HUDEP-2 (cell line): ENCODE results near the gene ITPR1.

Experiments used
- DNase-seq, 76 experiments: peaks; one replicate each; lab custom pipeline; 2025; ENCODE audit not compliant: unreplicated experiment in 76 of 76; lab: John Stamatoyannopoulos, UW

The ITPR1 gene

DNA sequence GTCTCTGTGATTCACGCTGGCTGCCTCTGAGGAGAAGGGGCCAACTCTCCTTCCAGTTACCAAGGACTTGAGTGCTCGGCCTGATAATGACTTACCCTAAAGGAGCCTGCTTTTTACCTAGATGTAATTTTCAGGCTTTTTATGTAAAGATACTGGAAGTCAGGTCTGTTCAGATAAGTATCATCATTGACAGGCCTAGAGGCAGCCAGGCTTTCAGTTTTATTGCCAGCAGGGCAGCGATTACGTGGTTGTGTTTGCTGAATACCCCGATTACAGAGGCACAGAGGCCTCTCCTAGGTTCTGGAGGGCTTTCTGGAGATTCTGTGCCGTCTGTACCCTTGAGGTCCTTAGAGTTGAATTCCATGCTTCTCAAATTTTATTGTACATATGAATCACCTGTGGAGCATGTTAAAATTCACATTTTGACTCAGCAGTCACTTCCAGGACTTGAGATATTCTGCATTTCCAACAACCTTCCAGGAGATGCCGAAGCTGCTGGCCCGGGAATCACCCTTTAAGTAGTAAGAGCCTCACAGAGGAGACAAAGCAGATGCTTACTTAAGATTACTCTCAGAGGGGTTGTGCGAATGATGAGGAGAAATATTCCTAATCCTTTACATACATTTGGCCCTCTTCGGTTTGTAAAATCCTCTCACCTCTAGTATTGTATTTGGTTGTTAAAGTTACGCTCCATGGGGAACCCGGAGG is 326.0 kb downstream of the ITPR1 start:
- DNase-seq: no peak

DNA sequence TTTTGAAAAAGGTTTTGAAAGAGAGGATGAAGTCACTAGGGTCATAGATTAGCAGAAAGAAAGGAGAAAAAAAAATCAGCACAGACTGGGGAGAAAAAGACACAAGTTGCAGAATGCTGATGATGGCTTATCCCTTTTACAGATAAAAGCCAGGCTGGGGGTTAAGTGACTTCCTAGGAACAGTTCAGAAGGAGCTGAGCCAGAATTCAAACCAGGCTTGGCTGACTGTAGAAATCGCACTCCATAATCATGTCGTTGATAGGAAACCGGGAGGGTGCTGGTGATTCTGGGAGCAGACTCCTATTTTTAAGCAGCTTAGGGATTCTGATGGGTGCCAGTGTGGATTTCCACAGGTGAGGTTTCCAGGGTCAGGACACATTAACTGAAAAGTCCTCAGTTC is 326.6 kb downstream of the ITPR1 start:
- no peak for DNase-seq

DNA sequence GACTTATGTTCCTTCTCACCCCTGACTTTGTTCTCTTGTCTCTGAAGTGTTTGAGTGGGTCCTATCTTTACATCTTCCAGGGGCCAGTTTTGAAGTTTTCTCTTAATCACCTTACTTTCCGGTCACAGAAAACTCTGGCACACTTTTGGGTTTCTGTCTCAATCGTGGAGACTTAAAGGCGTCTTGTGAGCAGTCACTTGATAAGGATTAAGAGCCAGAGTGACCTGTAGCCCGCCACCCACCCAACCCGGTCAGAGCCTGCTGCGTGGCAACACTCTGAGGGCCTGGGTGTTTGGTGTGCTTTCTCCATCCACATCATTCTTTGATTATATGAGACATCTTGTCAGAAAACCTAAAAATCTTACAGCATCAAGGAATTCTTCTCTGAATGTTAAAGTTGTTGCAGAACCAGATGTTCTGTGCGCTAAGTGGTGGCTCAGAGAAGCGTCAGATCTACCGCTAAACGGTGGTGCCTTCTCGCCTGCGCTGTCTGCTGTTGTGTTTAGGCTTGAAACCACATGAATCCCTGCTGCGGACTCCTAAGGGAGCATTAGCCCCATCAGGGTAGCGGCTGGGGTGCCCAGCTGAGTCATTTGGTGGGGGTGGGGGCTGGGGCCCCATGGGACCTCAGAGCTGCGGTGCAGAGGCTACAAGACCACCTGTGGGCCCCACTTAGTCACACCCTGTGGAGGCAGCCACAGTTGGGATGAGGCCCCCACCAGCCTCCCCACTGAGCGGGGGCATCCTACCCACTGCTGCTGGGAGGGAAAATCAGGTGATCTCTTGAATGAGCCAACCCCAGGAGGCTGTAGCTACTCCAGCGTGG is 327.4 kb downstream of the ITPR1 start:
- DNase-seq: no peak

- DNase-seq: peak in 1 of 76 experiments; percentile 8
Observed at GRCh38 chr3:4821338-4821737, 328.2 kb downstream of the ITPR1 start.

DNA sequence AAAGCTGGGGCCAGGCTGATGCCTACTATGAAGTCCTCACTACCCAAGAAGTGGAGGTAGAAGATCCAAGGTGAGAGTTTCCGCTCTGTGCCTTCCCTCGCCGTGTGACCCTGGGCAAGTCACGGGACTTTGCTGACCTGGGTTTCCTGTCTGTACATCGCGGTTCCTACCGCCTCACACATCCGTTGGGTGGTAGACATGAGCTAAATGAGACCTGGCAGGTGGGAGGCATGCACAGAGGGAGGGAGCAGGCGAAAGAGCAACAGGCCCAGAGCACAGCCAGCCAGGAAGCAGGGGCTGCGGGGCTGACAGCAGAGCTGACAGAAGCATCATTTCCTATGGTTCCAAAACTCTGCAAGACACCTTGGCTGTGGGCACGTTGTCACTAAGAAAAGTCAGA is 328.8 kb downstream of the ITPR1 start:
- no peak for DNase-seq

DNA sequence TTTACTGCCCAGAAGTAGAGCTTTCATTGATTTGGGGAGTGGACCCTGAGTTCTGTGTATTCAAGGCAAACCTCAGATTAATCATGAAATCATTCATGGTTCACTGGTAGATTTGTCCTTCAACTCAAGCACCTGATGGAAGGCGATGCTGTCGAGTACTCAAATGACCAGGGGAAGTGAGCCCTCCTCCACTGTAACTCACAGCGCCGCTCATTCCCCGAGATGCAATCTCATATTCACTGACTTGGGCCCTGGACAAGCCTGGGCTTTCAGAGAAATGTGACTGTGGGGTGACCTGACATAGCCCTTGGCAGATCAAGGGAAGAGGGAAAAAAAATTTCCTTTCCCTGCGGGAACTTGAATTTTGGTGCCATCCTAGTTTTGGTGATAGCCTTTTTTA is 329.4 kb downstream of the ITPR1 start:
- DNase-seq: no peak

DNA sequence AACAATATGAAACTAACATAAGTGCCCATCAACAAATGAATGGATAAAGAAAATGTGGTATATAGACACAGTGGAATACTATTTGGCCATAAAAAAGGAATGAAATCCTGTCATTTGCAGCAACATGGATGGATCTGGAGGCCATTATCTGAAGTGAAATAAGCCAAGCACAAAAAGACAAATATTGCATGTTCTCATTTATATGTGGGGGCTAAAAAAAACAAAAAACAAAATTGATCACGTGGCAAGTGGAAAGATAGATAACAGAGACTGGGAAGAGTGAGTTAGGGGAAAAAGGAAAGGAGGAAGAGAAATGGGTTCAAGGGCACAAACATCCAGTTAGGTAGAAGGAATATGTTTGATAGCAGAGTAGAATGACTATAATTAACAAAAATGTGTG is 330.2 kb downstream of the ITPR1 start:
- no peak for DNase-seq

DNA sequence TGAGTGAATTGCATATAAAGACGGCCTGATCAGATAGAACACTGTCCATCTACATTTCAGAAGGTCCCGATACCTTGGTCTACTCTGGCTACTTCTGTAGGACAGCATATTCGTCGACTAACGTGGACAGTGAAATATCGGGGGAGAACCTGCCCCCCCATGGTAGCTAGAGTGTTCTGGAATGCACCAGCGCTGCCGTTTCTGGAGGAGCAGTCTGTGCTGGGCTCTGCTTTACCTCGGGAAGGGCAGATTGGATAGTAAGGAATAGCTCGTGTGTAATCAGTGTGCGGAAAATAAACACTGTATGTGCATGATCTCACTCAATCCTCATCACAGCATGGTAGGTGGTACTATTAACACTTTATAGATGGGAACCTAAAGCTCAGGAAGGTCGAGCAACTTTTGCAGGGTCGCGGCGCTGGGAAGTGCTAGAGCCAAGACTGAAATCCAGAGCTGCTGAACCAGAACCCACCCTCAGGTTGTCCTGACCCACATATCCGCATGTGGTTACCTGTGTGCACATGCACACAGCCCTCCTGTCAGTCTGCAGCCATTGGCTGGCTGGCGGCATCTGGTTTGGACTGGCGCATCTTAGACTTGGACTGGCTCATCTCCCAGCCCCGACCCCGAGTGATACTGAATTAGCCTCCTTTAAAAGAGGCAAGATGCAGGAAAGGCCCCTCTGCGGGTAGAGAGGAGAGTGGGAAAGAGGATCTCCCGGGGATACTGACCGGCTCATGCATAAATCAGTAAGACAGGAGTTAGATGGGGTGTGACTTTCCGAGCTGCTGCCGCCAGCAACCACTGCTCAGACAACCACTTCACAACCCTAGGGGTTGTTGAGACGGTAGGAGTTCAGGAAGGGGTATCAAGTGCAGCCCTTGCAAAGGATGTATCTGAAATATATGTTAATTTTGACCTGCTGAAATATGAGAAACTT is 331.1 kb downstream of the ITPR1 start:
- no peak for DNase-seq

GRCh38 chr3:4824926-4825325 is 331.8 kb downstream of the ITPR1 start:
- peak in 2 of 76 experiments; percentile 2 to 13 for DNase-seq

- DNase-seq: peak in 68 of 76 experiments; percentile 3 to 79 (median 45)
Observed at GRCh38 chr3:4825436-4826236, 332.5 kb downstream of the ITPR1 start.

- DNase-seq: peak in 3 of 76 experiments; percentile 8 to 34 (median 14)
Observed at GRCh38 chr3:4826237-4827100, 333.3 kb downstream of the ITPR1 start.

- no peak for DNase-seq
Observed at GRCh38 chr3:4827767-4828166, 334.6 kb downstream of the ITPR1 start.

DNA sequence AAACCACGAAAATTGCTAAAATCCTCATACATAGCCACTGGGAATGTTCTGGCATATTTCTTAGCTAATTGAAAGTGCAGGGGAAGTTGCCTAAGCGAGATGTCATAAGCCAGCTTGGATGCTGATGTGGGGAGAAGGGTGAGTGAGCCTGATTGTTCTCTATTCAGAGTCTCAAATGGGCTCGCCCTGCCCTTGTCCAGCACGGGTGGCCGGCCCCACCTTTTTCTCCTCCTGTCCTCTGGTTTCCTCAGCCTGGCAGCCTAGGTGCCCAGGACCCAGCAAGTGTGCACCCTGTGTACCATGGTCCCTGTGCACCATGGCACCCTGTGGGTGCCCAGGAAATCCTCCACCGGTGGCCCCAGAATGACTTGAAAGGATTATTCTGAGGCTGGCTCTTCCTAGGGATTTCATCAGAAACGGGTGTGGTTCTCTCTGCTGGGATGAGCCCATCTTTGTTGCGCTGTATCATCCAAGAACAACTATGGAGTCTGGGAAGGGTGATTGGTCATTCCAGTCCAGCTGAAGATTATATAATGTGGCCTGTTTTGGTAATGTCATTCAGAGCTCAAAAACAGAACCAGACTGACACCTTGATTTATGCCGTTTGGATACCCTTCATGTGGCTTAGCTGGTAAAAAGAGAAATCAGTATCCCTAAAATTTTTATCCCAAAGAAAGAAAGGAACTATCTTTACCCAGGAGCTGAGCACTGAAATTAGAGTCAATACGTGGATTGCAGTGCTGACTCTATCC is 335.3 kb downstream of the ITPR1 start:
- no peak for DNase-seq

GRCh38 chr3:4829031-4829394 is 335.9 kb downstream of the ITPR1 start:
- no peak for DNase-seq

GRCh38 chr3:4830586-4830914 is 337.4 kb downstream of the ITPR1 start:
- no peak for DNase-seq

- no peak for DNase-seq
Observed at GRCh38 chr3:4831580-4831950, 338.4 kb downstream of the ITPR1 start.

GRCh38 chr3:4833471-4833870 is 340.3 kb downstream of the ITPR1 start:
- DNase-seq: no peak

- DNase-seq: no peak
Observed at GRCh38 chr3:4834403-4834866, 341.3 kb downstream of the ITPR1 start.

DNA sequence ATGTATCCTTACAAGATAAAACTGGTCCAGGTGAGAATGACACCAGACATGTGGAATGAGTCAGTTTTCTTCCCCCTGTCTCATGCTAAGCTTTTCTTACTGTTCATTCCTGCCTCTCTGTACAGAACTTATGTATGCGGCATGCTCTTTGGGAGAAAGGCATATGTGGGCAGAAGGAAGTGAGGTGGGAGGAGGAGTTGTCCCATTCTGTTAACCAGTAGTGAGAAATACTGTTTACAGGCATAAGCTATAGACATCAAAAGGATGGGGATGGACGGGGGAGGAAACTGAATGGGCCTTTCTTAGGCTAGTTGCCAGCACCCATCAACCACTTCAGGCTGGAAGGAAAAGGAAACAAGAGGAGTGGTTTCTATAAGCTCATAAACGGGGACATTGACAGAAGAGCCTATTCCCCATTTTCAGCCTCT is 342.5 kb downstream of the ITPR1 start:
- no peak for DNase-seq
